GM18868 (cell line): ENCODE measurements around the gene ZNF3.
"Not testable (repeated sequence)": the region's sequence is repeated elsewhere in the genome, so short reads cannot be mapped to it uniquely, and the experiment has no call there.

Source experiments
- ATAC-seq: cut with Tn5 transposase; IDR thresholded peaks from one replicate; pipeline ENCODE4 v1.9.1; 2021; ENCODE audit warnings: mild to moderate bottlenecking, moderate library complexity; ENCODE audit not compliant: unreplicated experiment

Gene ZNF3

DNA sequence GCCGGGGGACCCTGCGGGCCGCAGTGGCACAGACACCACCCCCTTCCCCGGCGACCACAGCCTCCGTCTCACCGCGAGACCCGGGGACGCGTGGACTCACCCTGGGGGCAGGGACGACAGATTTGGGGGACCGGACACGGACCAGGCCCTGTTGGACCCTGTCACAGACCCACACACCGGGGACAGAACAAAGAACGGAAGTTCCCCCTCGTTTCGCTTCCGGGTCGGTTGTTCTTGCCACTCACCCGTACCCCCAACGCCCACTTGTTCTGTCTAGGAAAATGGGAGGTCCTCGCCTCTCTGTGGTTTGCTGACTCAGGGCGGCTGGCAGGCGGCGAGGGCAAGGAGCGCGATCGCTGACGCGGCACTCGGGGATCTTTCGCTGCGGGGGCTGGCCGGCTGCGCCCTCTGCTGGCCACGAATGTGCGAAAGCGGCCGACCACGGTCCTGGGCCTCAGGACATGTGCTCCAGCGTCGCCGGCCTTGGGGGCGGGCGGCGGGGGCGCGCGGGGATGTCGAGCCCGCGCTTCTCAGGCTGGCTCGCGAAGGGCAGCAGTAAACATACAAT, at the start of gene ZNF3:
Gene ZNF3 (minus strand): TSS at position 189 of the 568 bp plus-strand sequence. CDS start 4,366 bp downstream, outside the sequence.
- peak; percentile 81 for ATAC-seq

DNA sequence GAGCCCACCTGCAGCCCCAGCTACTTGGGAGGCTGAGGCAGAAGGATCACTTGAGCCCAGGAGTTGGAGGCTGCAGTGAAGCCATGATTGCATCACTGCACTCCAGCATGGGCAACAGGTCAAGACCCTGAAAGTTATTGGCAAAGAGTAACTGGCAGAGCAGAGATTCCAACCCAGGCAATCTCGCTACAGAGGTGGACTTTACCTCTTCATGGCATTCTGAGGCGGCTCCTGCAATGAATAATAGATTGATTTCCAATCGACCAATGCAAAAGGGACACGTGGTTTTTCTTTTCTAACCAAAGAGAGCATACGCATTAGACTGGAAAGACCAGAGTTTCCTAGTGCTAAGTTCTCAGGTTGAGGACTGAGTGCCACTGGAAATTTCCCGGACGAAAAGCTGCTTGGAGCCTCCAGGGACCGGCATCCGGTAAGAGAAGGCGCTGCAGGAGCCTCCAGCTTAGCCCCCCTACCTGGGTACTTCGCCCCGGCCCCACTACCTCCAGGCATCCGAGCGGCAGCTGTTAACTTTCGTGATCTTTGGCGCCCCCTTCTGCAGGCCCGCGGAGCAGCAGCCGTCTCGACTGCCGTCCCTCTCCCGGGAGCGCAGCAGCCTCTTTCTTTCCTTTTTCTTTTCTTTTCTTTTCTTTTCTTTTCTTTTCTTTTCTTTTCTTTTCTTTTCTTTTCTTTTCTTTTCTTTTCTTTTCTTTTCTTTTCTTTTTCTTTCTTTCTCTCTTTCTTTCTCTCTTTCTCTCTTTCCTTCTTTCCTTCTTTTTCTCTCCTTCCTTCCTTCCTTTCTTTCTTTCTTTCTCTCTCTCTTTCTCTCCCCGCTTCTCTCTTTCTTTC, 49.3 kb upstream of the ZNF3 start:
- ATAC-seq, result no peak

GRCh38 chr7:100130220-100130607, 48.7 kb upstream of the ZNF3 start:
- not testable (repeated sequence) for ATAC-seq

- no peak for ATAC-seq
Observed at GRCh38 chr7:100128637-100128963, 47.1 kb upstream of the ZNF3 start.

GRCh38 chr7:100127866-100128636, 46.5 kb upstream of the ZNF3 start:
- ATAC-seq, result peak; percentile 10

- ATAC-seq, result peak; percentile 61
Observed at GRCh38 chr7:100126931-100127865, 45.7 kb upstream of the ZNF3 start, which contains the start of gene MBLAC1. Gene MBLAC1 (plus strand): TSS chr7:100126967. CDS start chr7:100127396, 429 bp downstream.

DNA sequence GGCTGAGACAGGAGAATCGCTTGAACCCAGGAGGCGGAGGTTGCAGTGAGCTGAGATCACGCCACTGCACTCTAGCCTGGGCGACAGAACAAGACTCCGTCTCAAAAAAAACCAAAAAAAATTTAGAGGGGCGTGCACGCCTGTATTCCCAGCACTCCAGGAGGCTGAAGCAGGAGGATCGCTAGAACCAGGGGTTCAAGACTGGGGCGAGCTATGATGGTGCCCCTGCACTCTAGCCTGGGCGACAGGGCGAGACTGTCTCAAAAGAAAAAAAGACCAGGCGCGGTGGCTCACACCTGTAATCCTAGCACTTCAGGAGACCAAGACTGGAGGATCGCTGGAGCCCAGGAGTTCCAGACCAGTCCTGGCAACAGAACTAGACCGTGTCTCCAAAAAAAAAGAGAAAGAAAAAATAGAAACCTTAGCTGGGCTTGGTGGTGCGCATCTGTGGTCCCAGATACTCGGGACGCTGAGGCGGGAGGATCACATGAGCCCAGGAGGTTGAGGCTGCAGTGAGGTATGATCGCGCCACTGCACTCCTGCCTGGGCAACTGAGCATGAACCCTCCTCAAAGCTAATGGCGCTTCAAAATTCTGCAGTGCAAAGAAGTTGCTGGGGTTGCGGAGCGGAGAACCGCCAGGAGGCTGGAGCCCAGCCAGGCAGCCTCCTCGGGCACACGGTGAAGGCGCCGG, 44.9 kb upstream of the ZNF3 start:
- ATAC-seq, result no peak

DNA sequence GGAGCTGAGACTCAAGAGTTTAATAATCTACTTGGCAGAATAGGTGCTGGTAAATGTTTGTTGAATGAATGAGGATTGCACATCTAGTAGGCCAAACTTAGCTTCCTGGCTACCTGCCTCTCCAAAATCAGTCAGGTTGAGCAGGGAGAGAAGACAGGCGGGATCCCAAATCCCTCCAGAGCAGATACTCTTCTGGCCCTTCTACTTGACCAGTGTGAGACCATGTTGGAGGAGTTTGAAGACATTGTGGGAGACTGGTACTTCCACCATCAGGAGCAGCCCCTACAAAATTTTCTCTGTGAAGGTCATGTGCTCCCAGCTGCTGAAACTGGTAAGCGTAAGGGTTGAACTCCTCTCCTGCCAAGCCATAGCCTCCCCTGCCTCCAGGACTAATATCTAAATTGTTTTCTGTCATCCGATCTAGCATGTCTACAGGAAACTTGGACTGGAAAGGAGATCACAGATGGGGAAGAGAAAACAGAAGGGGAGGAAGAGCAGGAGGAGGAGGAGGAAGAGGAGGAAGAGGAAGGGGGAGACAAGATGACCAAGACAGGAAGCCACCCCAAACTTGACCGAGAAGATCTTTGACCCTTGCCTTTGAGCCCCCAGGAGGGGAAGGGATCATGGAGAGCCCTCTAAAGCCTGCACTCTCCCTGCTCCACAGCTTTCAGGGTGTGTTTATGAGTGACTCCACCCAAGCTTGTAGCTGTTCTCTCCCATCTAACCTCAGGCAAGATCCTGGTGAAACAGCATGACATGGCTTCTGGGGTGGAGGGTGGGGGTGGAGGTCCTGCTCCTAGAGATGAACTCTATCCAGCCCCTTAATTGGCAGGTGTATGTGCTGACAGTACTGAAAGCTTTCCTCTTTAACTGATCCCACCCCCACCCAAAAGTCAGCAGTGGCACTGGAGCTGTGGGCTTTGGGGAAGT, 43.0 kb upstream of the ZNF3 start:
- ATAC-seq, result no peak

DNA sequence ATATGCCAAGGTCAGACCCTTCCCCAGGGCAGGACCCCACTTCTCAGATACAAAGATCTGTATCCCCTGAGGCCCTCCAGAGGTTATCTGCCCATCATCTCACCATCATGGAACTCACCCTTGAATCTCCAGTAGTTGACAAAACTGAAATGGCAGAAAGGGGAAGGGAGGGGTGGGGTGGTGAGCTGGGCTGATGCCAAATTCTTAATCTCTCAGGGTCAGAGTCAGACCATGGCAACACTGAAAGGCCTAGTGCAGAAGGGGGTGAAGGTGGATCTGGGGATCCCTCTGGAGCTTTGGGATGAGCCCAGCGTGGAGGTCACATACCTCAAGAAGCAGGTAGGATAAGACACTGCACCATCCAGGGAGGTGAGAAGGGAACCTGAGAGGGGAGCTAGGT, 41.0 kb upstream of the ZNF3 start:
- no peak for ATAC-seq

DNA sequence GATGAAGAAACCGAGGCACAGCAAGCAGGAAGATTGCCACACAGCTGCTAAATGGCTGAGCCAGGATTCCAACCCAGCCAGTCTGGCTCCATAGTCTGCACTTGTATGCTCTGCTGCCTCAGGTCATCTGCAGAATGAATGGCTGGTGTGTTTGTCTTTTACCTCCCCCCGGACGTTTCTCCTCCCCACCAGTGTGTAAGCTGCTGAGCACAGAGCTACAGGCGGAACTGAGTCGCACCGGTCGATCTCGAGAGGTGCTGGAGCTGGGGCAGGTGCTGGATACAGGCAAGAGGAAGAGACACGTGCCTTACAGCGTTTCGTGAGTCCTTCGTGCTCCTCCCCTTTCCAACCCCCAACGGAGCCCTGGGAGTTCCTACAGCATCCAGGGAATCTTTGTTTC, 40.5 kb upstream of the ZNF3 start:
- ATAC-seq, result no peak

GRCh38 chr7:100120733-100121036, 39.2 kb upstream of the ZNF3 start:
- ATAC-seq, result no peak

- ATAC-seq, result peak; percentile 39
Observed at GRCh38 chr7:100119970-100120732, 38.6 kb upstream of the ZNF3 start.

GRCh38 chr7:100119072-100119969, 37.8 kb upstream of the ZNF3 start, which contains the start of the genes CNPY4 and TAF6:
Gene CNPY4 (plus strand): TSS chr7:100119634. CDS start chr7:100119745, 111 bp downstream.
Gene TAF6 (minus strand): TSS chr7:100119358. CDS start chr7:100114209, 5,149 bp downstream.
- ATAC-seq, result peak; percentile 67

GRCh38 chr7:100118388-100119071, 37.0 kb upstream of the ZNF3 start:
- ATAC-seq, result no peak

- ATAC-seq, result no peak
Observed at GRCh38 chr7:100115026-100115425, 33.5 kb upstream of the ZNF3 start.

- no peak for ATAC-seq
Observed at GRCh38 chr7:100111914-100112313, 30.4 kb upstream of the ZNF3 start.

DNA sequence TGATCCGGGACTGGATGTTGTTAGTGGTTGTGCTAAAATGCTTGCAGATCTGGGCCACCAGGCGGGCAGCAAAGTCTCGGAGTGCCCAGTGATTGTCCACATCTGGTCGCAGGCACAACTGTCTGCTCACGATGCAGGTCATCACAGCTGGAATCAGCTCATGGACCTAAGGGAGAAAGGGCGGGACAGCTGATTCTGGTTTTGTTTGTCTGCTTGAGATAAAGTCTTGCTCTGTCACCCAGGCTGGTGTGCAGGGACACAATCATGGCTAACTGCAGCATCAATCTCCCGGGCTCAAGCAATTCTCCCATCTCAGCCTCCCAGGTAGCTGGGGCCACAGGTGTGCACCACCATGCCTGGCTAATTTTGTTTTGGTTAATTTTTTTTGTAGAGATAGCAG, 29.6 kb upstream of the ZNF3 start:
- no peak for ATAC-seq
